Measurements from ENCODE around the gene PCSK4.

DNA sequence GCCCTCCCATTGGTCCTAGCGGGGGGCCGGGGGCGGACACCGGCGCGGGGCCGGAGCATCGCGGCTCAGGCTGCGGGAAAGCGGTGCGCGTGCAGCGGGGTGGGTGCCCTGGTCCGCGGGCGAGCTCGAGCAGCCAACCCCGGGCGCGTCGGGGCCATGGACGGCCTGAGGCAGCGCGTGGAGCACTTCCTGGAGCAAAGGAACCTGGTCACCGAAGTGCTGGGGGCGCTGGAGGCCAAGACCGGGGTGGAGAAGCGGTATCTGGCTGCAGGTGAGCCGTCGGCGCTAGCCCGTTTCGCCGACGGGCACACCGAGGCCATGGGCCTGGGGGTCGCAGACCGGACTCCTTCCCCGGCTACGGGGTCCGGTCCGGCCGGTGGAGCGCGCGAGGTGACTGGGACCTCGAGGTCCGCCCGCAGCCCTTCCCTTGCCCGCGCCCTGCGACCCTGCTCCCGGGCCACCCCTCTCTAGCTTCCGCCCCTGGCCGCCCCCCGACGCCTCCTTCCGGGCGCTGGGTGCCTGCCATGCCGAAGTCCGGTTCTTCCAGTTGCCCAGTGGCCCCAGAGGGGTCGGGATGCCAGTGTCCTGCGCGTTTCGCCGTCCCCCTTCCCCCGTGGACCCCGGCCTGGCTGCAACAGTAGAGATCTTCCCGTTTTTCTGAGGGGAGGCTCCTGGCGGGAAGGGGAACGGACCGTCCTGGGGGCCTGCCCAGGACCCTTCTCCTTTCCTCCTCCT lies 1.1 kb upstream of the PCSK4 start, which contains the start of gene REEP6:
- TF ChIP-seq POLR2AphosphoS5 (IDR thresholded peaks at IDR 0.05; ENCODE audit: insufficient read depth, low read depth, low read length) (no peak), EZH2 (IDR thresholded peaks at IDR 0.05; ENCODE audit: borderline replicate concordance, low read depth, low read length, severe bottlenecking) (no peak), POLR2A (IDR thresholded peaks at IDR 0.05; ENCODE audit: low read depth, low read length) (no peak)
- TF ChIP-seq, protein P1, sequence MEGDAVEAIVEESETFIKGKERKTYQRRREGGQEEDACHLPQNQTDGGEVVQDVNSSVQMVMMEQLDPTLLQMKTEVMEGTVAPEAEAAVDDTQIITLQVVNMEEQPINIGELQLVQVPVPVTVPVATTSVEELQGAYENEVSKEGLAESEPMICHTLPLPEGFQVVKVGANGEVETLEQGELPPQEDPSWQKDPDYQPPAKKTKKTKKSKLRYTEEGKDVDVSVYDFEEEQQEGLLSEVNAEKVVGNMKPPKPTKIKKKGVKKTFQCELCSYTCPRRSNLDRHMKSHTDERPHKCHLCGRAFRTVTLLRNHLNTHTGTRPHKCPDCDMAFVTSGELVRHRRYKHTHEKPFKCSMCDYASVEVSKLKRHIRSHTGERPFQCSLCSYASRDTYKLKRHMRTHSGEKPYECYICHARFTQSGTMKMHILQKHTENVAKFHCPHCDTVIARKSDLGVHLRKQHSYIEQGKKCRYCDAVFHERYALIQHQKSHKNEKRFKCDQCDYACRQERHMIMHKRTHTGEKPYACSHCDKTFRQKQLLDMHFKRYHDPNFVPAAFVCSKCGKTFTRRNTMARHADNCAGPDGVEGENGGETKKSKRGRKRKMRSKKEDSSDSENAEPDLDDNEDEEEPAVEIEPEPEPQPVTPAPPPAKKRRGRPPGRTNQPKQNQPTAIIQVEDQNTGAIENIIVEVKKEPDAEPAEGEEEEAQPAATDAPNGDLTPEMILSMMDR (IDR thresholded peaks at IDR 0.05; ENCODE audit: extremely low read depth in 1 of 2, insufficient read depth in 1 of 2, low read depth in 1 of 2, low read length in 2 of 2), result no peak
- TF ChIP-seq, protein P2, sequence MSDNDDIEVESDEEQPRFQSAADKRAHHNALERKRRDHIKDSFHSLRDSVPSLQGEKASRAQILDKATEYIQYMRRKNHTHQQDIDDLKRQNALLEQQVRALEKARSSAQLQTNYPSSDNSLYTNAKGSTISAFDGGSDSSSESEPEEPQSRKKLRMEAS (IDR thresholded peaks at IDR 0.05; ENCODE audit: insufficient read depth, insufficient read length), result no peak

All from endothelial cell of umbilical vein (primary cell).